HEK293T (cell line): Measurements from ENCODE around the gene CASP2.

ENCODE experiments used
- CTCF ChIA-PET: fragments of 350-600 bp; formaldehyde crosslinking; extraction: SDS; loops from one replicate; lab custom pipeline; 2021; ENCODE audit warnings: antibody characterized with exemption, inconsistent platforms; lab: Yijun Ruan, JAX
- POLR2A ChIA-PET: fragments of 350-600 bp; formaldehyde crosslinking; extraction: SDS; loops from one replicate; lab custom pipeline; 2020; ENCODE audit warnings: antibody characterized with exemption, inconsistent platforms; lab: Yijun Ruan, JAX
- DNase-seq: peaks from one replicate; pipeline ENCODE4 v3.0.0; 2012; ENCODE audit warnings: mixed read lengths; ENCODE audit errors: extremely low spot score
- ARNT ChIP-seq: fragments of 450-650 bp; IDR thresholded peaks from 2 replicates; pipeline ENCODE4 v1.6.1; 2017; ENCODE audit warnings: mild to moderate bottlenecking
- BHLHE40 ChIP-seq: fragments of 450-650 bp; IDR thresholded peaks from 2 replicates; pipeline ENCODE4 v1.6.1; 2016; ENCODE audit warnings: mild to moderate bottlenecking, moderate library complexity, borderline replicate concordance
- CTBP1 ChIP-seq: fragments of 450-650 bp; IDR thresholded peaks from 2 replicates; pipeline ENCODE4 v1.6.1; 2016; ENCODE audit warnings: borderline replicate concordance
- ELF4 ChIP-seq: fragments of 450-650 bp; IDR thresholded peaks from 2 replicates; pipeline ENCODE4 v1.6.1; 2017; ENCODE audit warnings: antibody characterized with exemption
- FOXA1 ChIP-seq: fragments of 450-650 bp; IDR thresholded peaks from 2 replicates; pipeline ENCODE4 v1.6.1; 2016; ENCODE audit warnings: mild to moderate bottlenecking
- FOXK2 ChIP-seq: fragments of 450-650 bp; IDR thresholded peaks from 2 replicates; pipeline ENCODE4 v1.6.1; 2016; ENCODE audit warnings: mild to moderate bottlenecking
- FOXM1 ChIP-seq: fragments of 450-650 bp; IDR thresholded peaks from 2 replicates; pipeline ENCODE4 v1.6.1; 2017; ENCODE audit warnings: mild to moderate bottlenecking, borderline replicate concordance
- HDGF ChIP-seq: fragments of 450-650 bp; IDR thresholded peaks from 2 replicates; pipeline ENCODE4 v1.6.1; 2017; ENCODE audit warnings: antibody characterized with exemption, borderline replicate concordance
- L3MBTL2 ChIP-seq: fragments of 450-650 bp; conservative IDR thresholded peaks from 2 replicates; pipeline ENCODE4 v1.6.1; 2016; ENCODE audit warnings: mild to moderate bottlenecking
- LEF1 ChIP-seq: fragments of 450-650 bp; IDR thresholded peaks from 2 replicates; pipeline ENCODE4 v1.6.1; 2017; ENCODE audit warnings: mild to moderate bottlenecking, borderline replicate concordance
- NFRKB ChIP-seq: fragments of 450-650 bp; IDR thresholded peaks from 2 replicates; pipeline ENCODE4 v1.6.1; 2016; ENCODE audit warnings: mild to moderate bottlenecking, moderate library complexity
- PKNOX1 ChIP-seq: fragments of 450-650 bp; IDR thresholded peaks from 2 replicates; pipeline ENCODE4 v1.6.1; 2016
- SP1 ChIP-seq: fragments of 450-650 bp; IDR thresholded peaks from 2 replicates; pipeline ENCODE4 v1.6.1; 2017
- SUZ12 ChIP-seq: fragments of 450-650 bp; IDR thresholded peaks from 2 replicates; pipeline ENCODE4 v1.6.1; 2016; ENCODE audit warnings: mild to moderate bottlenecking
- TARDBP ChIP-seq: fragments of 450-650 bp; IDR thresholded peaks from 2 replicates; pipeline ENCODE4 v1.6.1; 2016
- ZNF384 ChIP-seq: fragments of 450-650 bp; IDR thresholded peaks from 2 replicates; pipeline ENCODE4 v1.6.1; 2016

Gene CASP2

DNA sequence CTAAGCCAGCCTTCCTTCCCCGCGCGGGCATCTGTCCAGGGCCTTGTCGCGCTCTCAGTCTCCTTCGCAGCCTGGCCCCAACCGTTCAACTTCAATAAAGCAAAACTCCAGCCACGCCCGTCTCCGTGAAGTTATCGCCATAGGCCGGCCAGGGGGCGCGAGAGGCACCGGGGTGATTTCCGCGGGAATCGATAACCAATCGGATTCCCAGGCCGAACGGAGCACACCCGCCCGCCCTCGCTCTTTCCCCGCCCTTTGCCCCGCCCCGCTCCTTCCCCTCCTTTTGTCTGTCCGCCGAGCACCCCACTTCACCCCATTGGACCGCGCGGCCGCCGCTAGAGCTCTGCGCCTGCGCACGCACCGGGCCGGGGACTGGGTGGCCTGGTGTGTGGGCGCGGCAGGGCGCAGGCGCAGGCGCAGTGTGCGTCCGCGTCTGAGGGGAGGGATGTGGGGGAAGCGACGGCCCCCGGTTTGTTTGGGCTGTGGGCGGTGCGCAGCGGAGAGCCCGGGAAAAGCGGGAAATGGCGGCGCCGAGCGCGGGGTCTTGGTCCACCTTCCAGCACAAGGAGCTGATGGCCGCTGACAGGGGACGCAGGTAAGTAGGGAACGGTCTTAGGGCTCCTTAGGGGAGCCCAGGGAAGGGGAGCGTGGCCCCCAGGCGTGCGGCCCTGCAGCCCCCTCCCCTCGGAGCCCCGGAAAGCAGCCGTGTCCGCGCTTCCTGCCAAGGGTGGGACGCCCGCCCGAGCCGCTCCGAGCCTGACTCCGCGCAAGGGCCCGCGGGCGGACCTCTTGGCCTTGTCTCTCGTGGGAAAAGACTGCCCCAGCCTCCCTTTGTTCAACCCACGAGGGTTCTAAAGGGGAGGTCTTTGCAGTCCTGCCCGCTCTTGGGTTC is at the start of gene CASP2:
Gene CASP2, plus strand, starts transcription at position 417 of the 892 bp plus-strand sequence. Its CDS starts 105 bp downstream, at position 522.
- peak; percentile 100 for DNase-seq
- CTCF ChIA-PET = interaction anchor here (0.5 to 1.2 kb wide), 2 partner anchors 16 to 46 kb away, joined by 3 read pairs; no protein-coding TSS in a partner anchor
- POLR2A ChIA-PET = interaction anchor here (0.7 to 2.5 kb wide), 7 partner anchors 8 to 96 kb away, joined by 3 to 29 read pairs (median 5); partner anchors contain the start of gene GSTK1
- TF ChIP-seq CTBP1 (no peak), PKNOX1 (peak; percentile 80), FOXK2 (no peak), TARDBP (no peak), NFRKB (no peak), FOXA1 (no peak), ELF4 (no peak; the same call in 1 of the 2 replicates), ZNF384 (no peak), L3MBTL2 (peak; percentile 100), FOXM1 (peak; percentile 16; the same call in 1 of the 2 replicates), ARNT (no peak), HDGF (peak; percentile 84; the same call in 1 of the 2 replicates)

DNA sequence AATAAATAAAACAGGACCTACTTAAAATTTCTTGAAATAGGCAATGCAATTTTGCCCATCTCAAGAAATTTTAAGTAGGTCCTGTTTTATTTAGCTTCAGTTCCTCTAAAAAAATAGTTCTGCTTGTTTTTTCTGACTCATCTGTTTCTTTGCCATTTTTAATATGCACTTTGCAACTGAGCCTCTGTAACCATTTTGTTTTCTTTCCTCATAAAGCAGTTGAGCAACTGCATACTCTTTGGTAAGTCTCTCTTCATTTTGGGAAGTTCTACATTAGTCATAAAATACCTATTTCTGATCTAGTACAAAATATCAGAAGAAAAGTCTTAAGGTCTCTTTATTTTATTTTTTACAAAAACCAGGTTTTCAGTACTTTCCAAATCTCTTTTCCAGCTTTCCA is 48.3 kb upstream of the CASP2 start:
- TF ChIP-seq TARDBP (no peak), SP1 (no peak), L3MBTL2 (no peak), LEF1 (no peak), BHLHE40 (no peak), ARNT (no peak), FOXA1 (no peak), HDGF (no peak), NFRKB (no peak), SUZ12 (no peak), ELF4 (no peak), FOXM1 (no peak), CTBP1 (no peak), FOXK2 (no peak), ZNF384 (no peak), PKNOX1 (no peak)
- POLR2A ChIA-PET = interaction anchor here (1.1 to 1.4 kb wide), 2 partner anchors 23 to 24 kb away, joined by 3 to 4 read pairs; partner anchors contain the start of gene GSTK1
- CTCF ChIA-PET = interaction anchor here (0.6 to 2.4 kb wide), 22 partner anchors 10 to 816 kb away, joined by 3 to 21 read pairs (median 5); partner anchors contain the start of genes GSTK1 and TAS2R40
- DNase-seq = no peak

DNA sequence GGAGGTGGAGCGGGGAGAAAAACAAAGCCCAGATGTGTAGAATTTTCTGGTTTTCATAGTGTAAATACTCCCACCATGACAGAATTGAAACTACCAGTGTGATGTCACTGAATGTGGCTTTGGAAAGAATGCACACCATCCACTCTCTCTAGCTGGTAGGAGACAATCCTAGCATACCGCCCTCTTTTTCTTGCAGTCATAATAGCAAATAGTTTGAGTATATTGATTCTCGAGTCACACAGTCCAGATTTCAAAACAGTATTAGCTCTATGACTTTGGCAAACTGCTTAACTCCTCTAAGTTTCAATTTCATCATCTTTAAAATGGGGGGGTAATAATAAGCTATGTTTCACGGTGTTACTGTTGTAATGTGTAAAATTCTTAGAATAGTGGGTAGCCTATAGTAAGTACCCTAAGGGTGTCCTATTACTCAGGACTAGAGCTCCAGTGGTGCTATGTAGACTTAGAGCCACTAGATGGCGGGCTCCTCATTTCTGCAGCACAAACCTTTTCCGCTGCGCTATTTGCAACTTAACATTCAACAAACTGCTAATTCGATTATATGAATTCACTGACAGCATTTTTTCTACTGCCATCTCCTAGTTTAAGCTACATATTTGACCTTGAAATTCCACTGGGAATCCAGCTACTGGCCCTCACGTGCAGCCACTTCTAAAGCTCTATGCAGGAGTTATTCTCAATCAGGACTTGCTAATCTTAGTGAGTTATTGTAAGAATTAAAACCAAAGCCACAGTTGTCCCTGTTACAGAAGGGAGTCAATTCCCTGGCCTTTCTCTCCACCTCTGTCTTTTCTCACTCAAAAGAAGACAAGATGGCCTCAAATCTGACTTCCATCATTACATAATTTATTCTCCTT is 47.6 kb upstream of the CASP2 start:
- CTCF ChIA-PET = interaction anchor here (0.6 to 2.4 kb wide), 33 partner anchors 8 to 817 kb away, joined by 3 to 21 read pairs (median 4); partner anchors contain the start of genes GSTK1 and TAS2R40
- peak; percentile 78 for DNase-seq
- POLR2A ChIA-PET = interaction anchor here (1.0 to 1.4 kb wide), 3 partner anchors 23 to 161 kb away, joined by 3 to 4 read pairs (median 3); partner anchors contain the start of gene GSTK1
- TF ChIP-seq ARNT (no peak), NFRKB (no peak)

GRCh38 chr7:143242306-143242705 is 45.8 kb upstream of the CASP2 start:
- ChIA-PET CTCF (interaction anchor here (0.6 kb wide), 1 partner anchor 46 kb away, joined by 3 read pairs; the partner anchor contains the start of gene CASP2), POLR2A (no interaction called here)
- DNase-seq = no peak
- TF ChIP-seq FOXA1 = no peak

- DNase-seq = no peak
- CTCF ChIA-PET = interaction anchor here (0.6 to 1.6 kb wide), 2 partner anchors 45 to 56 kb away, joined by 3 to 4 read pairs; partner anchors contain the start of gene CASP2
- POLR2A ChIA-PET = no interaction called here
- TF ChIP-seq PKNOX1 (no peak), SUZ12 (no peak), CTBP1 (no peak), HDGF (no peak), FOXM1 (no peak), BHLHE40 (no peak), SP1 (no peak), ZNF384 (no peak), FOXA1 (no peak), NFRKB (no peak), ELF4 (no peak), LEF1 (no peak)
Measured at GRCh38 chr7:143243111-143243510, 45.0 kb upstream of the CASP2 start.
